Stimulated activated CD8-positive, alpha-beta memory T cell treated with anti-CD3 and anti-CD28 coated beads, Interleukin-15, amount 100 ng/mL, for 48 hours (primary cell): ENCODE measurements around the gene CHRM5.
A peak's percentile ranks its signal among the peaks of the same experiment; 100 is the strongest.

Experiments used
- DNase-seq, 2 donors: peaks; one replicate each; pipeline ENCODE4 v3.0.0-alpha.2; 2020; ENCODE audit warnings: low read depth in 2 of 2

Gene CHRM5

GRCh38 chr15:34101366-34102174 is 133.3 kb downstream of the CHRM5 start, which contains the start of the genes EMC7 and PGBD4:
Gene EMC7 (minus strand): TSS chr15:34101862. CDS start chr15:34101839, 23 bp downstream.
Gene PGBD4 (plus strand): TSS chr15:34102083. CDS start chr15:34102532, 449 bp downstream.
- DNase-seq = peak; percentile 98

- no peak for DNase-seq
Observed at GRCh38 chr15:34102175-34102925, 134.1 kb downstream of the CHRM5 start.

- no peak for DNase-seq
Observed at GRCh38 chr15:34106423-34106822, 138.1 kb downstream of the CHRM5 start.

DNA sequence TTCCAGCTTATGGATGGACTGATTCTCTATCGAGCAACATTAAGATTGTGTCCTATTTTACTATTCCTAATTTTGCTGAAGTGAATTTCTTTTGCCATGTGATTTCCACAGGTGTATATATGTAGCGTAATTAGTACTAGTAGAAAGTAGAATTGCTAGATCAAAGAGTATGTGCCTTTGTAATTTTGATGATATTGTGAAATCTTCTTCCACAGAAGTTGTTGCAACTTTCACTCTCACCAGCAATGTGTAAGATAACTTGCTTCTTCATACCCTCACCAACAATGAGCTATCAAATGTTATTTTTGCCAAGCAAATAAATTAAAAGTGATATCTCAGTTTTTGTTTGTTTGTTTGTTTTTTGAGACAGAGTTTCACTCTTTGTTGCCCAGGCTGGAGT is 139.0 kb downstream of the CHRM5 start:
- no peak for DNase-seq

DNA sequence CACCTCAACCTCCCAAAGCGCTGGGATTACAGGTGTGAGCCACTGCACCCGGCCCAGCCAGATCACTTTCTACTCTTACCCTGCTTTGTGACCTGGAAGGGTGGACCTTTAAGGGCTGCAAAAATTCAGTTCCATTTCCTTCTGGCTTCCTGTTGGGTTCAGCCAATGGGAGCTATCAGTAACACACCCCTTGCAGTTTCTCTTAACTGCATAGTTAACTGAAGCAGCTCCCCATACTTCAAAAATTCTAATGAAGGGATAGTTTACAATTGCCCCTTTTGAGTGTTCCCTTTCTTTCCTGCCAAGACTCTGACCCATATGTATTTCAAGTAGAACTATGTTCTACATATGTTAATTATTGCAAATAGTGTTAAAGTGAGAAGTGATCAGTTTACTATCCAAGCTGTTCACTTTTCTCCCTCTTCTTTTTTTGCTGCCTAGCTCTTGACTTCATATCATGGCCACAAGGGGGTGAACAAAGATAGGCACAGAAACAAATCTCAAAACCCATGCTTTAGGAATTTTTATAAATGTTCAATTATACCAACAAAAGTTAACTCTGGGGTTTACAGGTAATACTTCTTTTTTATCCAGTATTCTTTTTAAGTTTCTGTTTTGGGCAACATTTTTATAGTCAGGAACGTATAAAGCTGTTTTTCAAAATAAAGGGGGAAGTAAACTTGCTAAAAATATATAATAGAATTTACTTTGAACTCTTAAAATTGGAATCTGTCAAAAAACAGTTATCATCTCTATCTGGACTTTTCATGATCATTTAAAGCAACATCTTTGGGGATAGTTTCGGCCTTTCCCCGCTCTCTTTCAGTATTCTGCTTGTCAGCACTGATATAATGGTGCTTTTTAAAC is 141.7 kb downstream of the CHRM5 start:
- DNase-seq = no peak

DNA sequence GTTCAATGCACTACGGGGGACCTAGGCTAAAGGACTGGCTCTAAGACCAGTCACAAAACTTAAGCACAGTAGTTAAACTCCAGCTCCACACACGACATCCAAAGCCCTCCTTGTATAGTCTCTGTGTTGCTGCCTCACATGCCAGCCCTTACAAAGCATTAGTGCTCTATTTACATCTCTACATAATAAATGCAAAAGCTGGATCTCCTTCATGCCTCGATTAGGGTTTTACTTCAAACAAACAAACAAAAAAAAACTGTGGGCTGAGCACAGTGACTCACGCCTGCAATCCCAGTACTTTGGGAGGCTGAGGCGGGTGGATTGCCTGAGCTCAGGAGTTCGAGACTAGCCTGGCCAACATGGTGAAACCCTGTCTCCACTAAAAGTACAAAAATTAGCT is 143.2 kb downstream of the CHRM5 start:
- no peak for DNase-seq

GRCh38 chr15:34114215-34114614 is 145.9 kb downstream of the CHRM5 start:
- DNase-seq = no peak

- DNase-seq = no peak
Observed at GRCh38 chr15:34114739-34115138, 146.4 kb downstream of the CHRM5 start.

- no peak for DNase-seq
Observed at GRCh38 chr15:34116620-34117019, 148.3 kb downstream of the CHRM5 start.
